Endothelial cell of umbilical vein (primary cell): Measurements from ENCODE around the gene ZDHHC16. TPM values are rescaled to one million over a fixed set of nuclear protein-coding genes. Genes with fewer than 3 reads are reported as not detected.
A peak's percentile ranks its signal among the peaks of the same experiment; 100 is the strongest.

Source experiments
- BruUV-seq: library from RNA; stranded (reverse); fragments of 400-500 nt; replicated peaks from 2 replicates; lab custom pipeline; 2021; lab: Mats Ljungman, UMichigan
- CTCF ChIA-PET: fragments of 300-600, 350-600 bp; sonication (Branson Sonifier 250); formaldehyde crosslinking; loops from one replicate; lab custom pipeline; 2021; ENCODE audit warnings: antibody characterized with exemption, inconsistent platforms; lab: Charles Lee
- POLR2A ChIA-PET: fragments of 300-600, 350-600 bp; sonication (Branson Sonifier 250); formaldehyde crosslinking; loops from one replicate; lab custom pipeline; 2021; ENCODE audit warnings: antibody characterized with exemption, inconsistent platforms; lab: Charles Lee
- DNase-seq: peaks from one replicate; pipeline ENCODE4 v3.0.0-alpha.2; 2011; ENCODE audit warnings: low read depth, low spot score
- FAIRE-seq: peaks from 2 replicates; lab custom pipeline; 2011; peaks lifted over from hg19 to GRCh38; lab: Jason Lieb, UNC
- H2AFZ ChIP-seq: 2 replicates; pipeline ENCODE4 v1.6.0; 2012; ENCODE audit warnings: low read depth, low read length, control low read depth, inconsistent platforms
- H3K27ac ChIP-seq: 2 replicates; pipeline ENCODE4 v1.5.1; 2011; ENCODE audit warnings: low read depth, mild to moderate bottlenecking, control low read depth, low read length, moderate library complexity; ENCODE audit not compliant: insufficient read depth
- H3K27me3 ChIP-seq, 2 experiments: 2 replicates each; pipeline versions ENCODE4 v1.6.0 to v1.6.1; 2011; ENCODE audit warnings: low read length in 2 of 2, mixed read lengths in 1 of 2; ENCODE audit not compliant: control insufficient read depth in 2 of 2, insufficient read depth in 2 of 2
- H3K36me3 ChIP-seq, 2 experiments: 2 replicates in 1 of 2; 3 replicates in 1 of 2; pipeline ENCODE4 v1.5.1; 2011; ENCODE audit warnings: low read length in 2 of 2, mild to moderate bottlenecking in 1 of 2, moderate library complexity in 1 of 2; ENCODE audit not compliant: control insufficient read depth in 2 of 2, insufficient read depth in 2 of 2; ENCODE audit errors: extremely low read depth in 1 of 2
- H3K4me1 ChIP-seq: 3 replicates; pipeline ENCODE4 v1.5.1; 2011; ENCODE audit warnings: mild to moderate bottlenecking, low read length; ENCODE audit not compliant: control insufficient read depth, insufficient read depth; ENCODE audit errors: extremely low read depth
- H3K4me2 ChIP-seq: 2 replicates; pipeline ENCODE4 v1.6.1; 2011; ENCODE audit warnings: low read length, control low read depth, mixed read lengths; ENCODE audit not compliant: insufficient read depth
- H3K4me3 ChIP-seq, 3 experiments: fragments of 200-600 bp in 1 of 3; sonication (generic), shearing (Covaris generic) in 1 of 3; replicated peaks in 1 of 3; 2 replicates each; pipeline ENCODE4 v1.5.1; 2011 to 2016; ENCODE audit warnings: control low read depth in 3 of 3, low read length in 3 of 3, mild to moderate bottlenecking in 2 of 3, inconsistent platforms in 1 of 3, low read depth in 1 of 3, moderate library complexity in 1 of 3; ENCODE audit not compliant: insufficient read depth in 1 of 3
- H3K79me2 ChIP-seq: 2 replicates; pipeline ENCODE4 v1.6.0; 2012; ENCODE audit warnings: low read length, inconsistent platforms; ENCODE audit not compliant: control insufficient read depth, insufficient read depth
- H3K9ac ChIP-seq: replicated peaks from 2 replicates; pipeline ENCODE3; 2011; ENCODE audit warnings: low read length, control low read depth; ENCODE audit not compliant: insufficient read depth; ENCODE audit errors: extremely low read depth
- H3K9me1 ChIP-seq: replicated peaks from 3 replicates; pipeline ENCODE4 v1.6.0; 2011; ENCODE audit warnings: mild to moderate bottlenecking, low read length; ENCODE audit not compliant: control insufficient read depth, insufficient read depth; ENCODE audit errors: extremely low read depth
- H3K9me3 ChIP-seq: replicated peaks from 2 replicates; pipeline ENCODE4 v1.5.1; 2012; ENCODE audit warnings: low read length, inconsistent platforms; ENCODE audit not compliant: control insufficient read depth, insufficient read depth
- H4K20me1 ChIP-seq: replicated peaks from 2 replicates; pipeline ENCODE3; 2011; ENCODE audit warnings: mild to moderate bottlenecking, low read length; ENCODE audit not compliant: control insufficient read depth, insufficient read depth; ENCODE audit errors: extremely low read depth
- CTCF ChIP-seq, 2 donors: IDR thresholded peaks; 1 replicate in 1 of 2; 2 replicates in 1 of 2; pipeline ENCODE4 v1.5.1; 2011; ENCODE audit warnings: low read length in 2 of 2, mild to moderate bottlenecking in 2 of 2, moderate library complexity in 2 of 2, control low read depth in 1 of 2, inconsistent platforms in 1 of 2, low read depth in 1 of 2; ENCODE audit not compliant: insufficient read depth in 1 of 2; ENCODE audit errors: extremely low read depth in 1 of 2
- EZH2 ChIP-seq: IDR thresholded peaks from 2 replicates; pipeline ENCODE4 v1.6.1; 2012; ENCODE audit warnings: borderline replicate concordance, low read depth, mild to moderate bottlenecking, moderate library complexity, low read length, inconsistent platforms; ENCODE audit not compliant: severe bottlenecking
- FOS ChIP-seq: IDR thresholded peaks from 2 replicates; pipeline ENCODE4 v1.6.1; 2011; ENCODE audit warnings: mild to moderate bottlenecking, low read length, moderate library complexity, borderline replicate concordance; ENCODE audit not compliant: insufficient read depth
- GATA2 ChIP-seq: IDR thresholded peaks from 2 replicates; pipeline ENCODE4 v1.7.0; 2011; ENCODE audit warnings: low read depth, mild to moderate bottlenecking, moderate library complexity, mixed read lengths, low read length; ENCODE audit not compliant: insufficient read length, insufficient read depth
- MAX ChIP-seq: IDR thresholded peaks from 2 replicates; pipeline ENCODE4 v1.6.1; 2011; ENCODE audit not compliant: insufficient read depth, insufficient read length
- MYC ChIP-seq: IDR thresholded peaks from one replicate; pipeline ENCODE4 v1.6.1; 2011; ENCODE audit warnings: mild to moderate bottlenecking, low read depth, low read length
- POLR2A ChIP-seq: IDR thresholded peaks from 2 replicates; pipeline ENCODE4 v1.6.1; 2012; ENCODE audit warnings: low read depth, mild to moderate bottlenecking, control low read depth, low read length
- dilution Hi-C: fragments of 300-500 bp; cut with MboI; formaldehyde crosslinking; loops from one replicate; pipeline ENCODE4 v1.15.0; 2019; ENCODE audit warnings: low sequenced_read_pairs; ENCODE audit not compliant: extremely low pct_ligation_motif_present
- intact Hi-C: fragments of 100-400 bp; cut with micrococcal nuclease; formaldehyde crosslinking; loops from one replicate; pipeline ENCODE4 v1.10.0; 2022
- polyA plus RNA-seq, 4 experiments: library from polyadenylated mRNA; depleted of rRNA in 3 of 4; stranded (reverse) in 3 of 4; unstranded in 1 of 4; fragments of >200 nt; gene quantifications; 2 replicates each; pipeline versions ENCODE4 v1.2.1 to v1.2.3, GENCODE V29; 2011 to 2012; ENCODE audit warnings: missing spikeins in 1 of 4
- total RNA-seq: library from RNA; stranded (reverse); gene quantifications from 2 replicates; pipeline ENCODE4 v1.2.3, GENCODE V29; 2021

Gene ZDHHC16
- total and polyA plus RNA-seq, 2 donors (not counting 3 experiments of a cell fraction or from before 2014, with no cell fraction given), result 52.0 to 125 TPM

- Histone ChIP-seq H3K4me3 (no peak overlapping the region), H2AFZ (no peak overlapping the region), H3K4me1 (peaks cover 8% of the 10 kb centered on the region), H3K9me1 (no peaks in the 10 kb centered on the region), H3K9me3 (no peaks in the 10 kb centered on the region), H3K27me3 (no peaks in the 10 kb centered on the region), H3K9ac (no peak overlapping the region), H3K79me2 (peaks cover 35% of the 10 kb centered on the region), H4K20me1 (no peaks in the 10 kb centered on the region), H3K27ac (no peak overlapping the region), H3K4me2 (no peak overlapping the region), H3K36me3 (peaks cover 17 to 31% of the 10 kb centered on the region in 2 experiments)
- TF ChIP-seq GATA2 (no peak), POLR2A (no peak), MAX (no peak)
- CTCF ChIA-PET, result interaction anchor here (1.2 to 1.7 kb wide), 2 partner anchors 10 to 12 kb away, joined by 3 to 4 read pairs; no protein-coding TSS in a partner anchor
- no TSS peak for BruUV-seq
- POLR2A ChIA-PET, result no interaction called here
- DNase-seq (no peak), FAIRE-seq (no peak)
- dilution Hi-C loops (no loop called here), intact Hi-C loops (no loop called here)
Measured at GRCh38 chr10:97452352-97452751, 6.4 kb downstream of the ZDHHC16 start.

GRCh38 chr10:97454330-97455036 is 8.5 kb downstream of the ZDHHC16 start:
- H3K4me1 ChIP-seq, result peaks cover 8% of the 10 kb centered on the region
- no peak overlapping the region for H3K9ac ChIP-seq
- peaks cover 26 to 47% of the 10 kb centered on the region in 2 experiments for H3K36me3 ChIP-seq
- no TSS peak for BruUV-seq
- dilution Hi-C loops, result no loop called here
- TF ChIP-seq FOS (no peak), MAX (no peak), CTCF (IDR thresholded peaks at IDR 0.05; ENCODE audit: extremely low read depth in 1 of 2, insufficient read depth in 1 of 2, low read depth in 1 of 2, low read length in 2 of 2) (no peak), EZH2 (no peak), MYC (no peak)
- FAIRE-seq (peak; percentile 21), DNase-seq (peak; percentile 39)
- POLR2A ChIA-PET, result no interaction called here
- no peak overlapping the region for H3K4me2 ChIP-seq
- no peaks in the 10 kb centered on the region for H4K20me1 ChIP-seq
- no peaks in the 10 kb centered on the region for H3K27me3 ChIP-seq
- no peak overlapping the region for H3K4me3 ChIP-seq
- H3K27ac ChIP-seq, result no peak overlapping the region
- CTCF ChIA-PET, result interaction anchor here (1.4 to 1.6 kb wide), 4 partner anchors 10 to 381 kb away, joined by 3 to 6 read pairs (median 4); no protein-coding TSS in a partner anchor
- H3K9me1 ChIP-seq, result no peaks in the 10 kb centered on the region
- no peaks in the 10 kb centered on the region for H3K9me3 ChIP-seq
- intact Hi-C loops, result no loop called here
- H3K79me2 ChIP-seq, result peaks cover 20% of the 10 kb centered on the region
- no peak overlapping the region for H2AFZ ChIP-seq
